Astrocyte (in vitro differentiated cells and primary cell): ENCODE results near the gene PLN. TPM values are rescaled to one million over a fixed set of nuclear protein-coding genes. Genes with fewer than 3 reads are reported as not detected.
A peak's percentile ranks its signal among the peaks of the same experiment; 100 is the strongest.

Experiments used
- DNase-seq: peaks from one replicate; pipeline ENCODE4 v3.0.0-alpha.2; 2010; ENCODE audit warnings: low read depth
- FAIRE-seq: peaks from 2 replicates; lab custom pipeline; 2011; peaks lifted over from hg19 to GRCh38; lab: Jason Lieb, UNC
- H2AFZ ChIP-seq: 2 replicates; pipeline ENCODE4 v1.6.0; 2012; ENCODE audit warnings: low read depth, low read length, inconsistent platforms
- H3K27ac ChIP-seq: 2 replicates; pipeline ENCODE4 v1.5.1; 2011; ENCODE audit warnings: low read depth, low read length, inconsistent platforms
- H3K27me3 ChIP-seq: 2 replicates; pipeline ENCODE4 v1.6.0; 2011; ENCODE audit warnings: low read length, inconsistent platforms; ENCODE audit not compliant: insufficient read depth
- H3K36me3 ChIP-seq: 2 replicates; pipeline ENCODE4 v1.5.1; 2011; ENCODE audit warnings: low read length, inconsistent platforms; ENCODE audit not compliant: insufficient read depth
- H3K4me1 ChIP-seq: 2 replicates; pipeline ENCODE4 v1.5.1; 2011; ENCODE audit warnings: low read length, inconsistent platforms; ENCODE audit not compliant: insufficient read depth
- H3K4me2 ChIP-seq: 2 replicates; pipeline ENCODE4 v1.6.0; 2012; ENCODE audit warnings: low read length, inconsistent platforms
- H3K4me3 ChIP-seq: 2 replicates; pipeline ENCODE4 v1.5.1; 2011; ENCODE audit warnings: low read depth, mild to moderate bottlenecking, low read length, inconsistent platforms; ENCODE audit not compliant: insufficient read depth
- H3K79me2 ChIP-seq: 2 replicates; pipeline ENCODE4 v1.6.0; 2012; ENCODE audit warnings: mild to moderate bottlenecking, low read length, inconsistent platforms; ENCODE audit not compliant: insufficient read depth
- H3K9ac ChIP-seq: 2 replicates; pipeline ENCODE4 v1.6.0; 2012; ENCODE audit warnings: mild to moderate bottlenecking, low read length, inconsistent platforms
- H3K9me3 ChIP-seq: 2 replicates; pipeline ENCODE4 v1.5.1; 2012; ENCODE audit warnings: low read depth, mild to moderate bottlenecking, low read length, inconsistent platforms; ENCODE audit not compliant: insufficient read depth
- H4K20me1 ChIP-seq: 2 replicates; pipeline ENCODE4 v1.6.0; 2012; ENCODE audit warnings: low read length, inconsistent platforms; ENCODE audit not compliant: insufficient read depth
- H3K27ac Mint-ChIP-seq: one replicate; pipeline ENCODE4 v1.8.0; 2021; ENCODE audit warnings: mild to moderate bottlenecking, mixed read lengths; ENCODE audit not compliant: unreplicated experiment
- H3K27me3 Mint-ChIP-seq: one replicate; pipeline ENCODE4 v1.8.0; 2021; ENCODE audit warnings: low read depth, mixed read lengths; ENCODE audit not compliant: unreplicated experiment
- H3K36me3 Mint-ChIP-seq: one replicate; pipeline ENCODE4 v1.8.0; 2021; ENCODE audit warnings: low read depth, mixed read lengths; ENCODE audit not compliant: unreplicated experiment
- H3K4me1 Mint-ChIP-seq: one replicate; pipeline ENCODE4 v1.8.0; 2021; ENCODE audit warnings: low read depth, mixed read lengths; ENCODE audit not compliant: unreplicated experiment
- H3K4me3 Mint-ChIP-seq: one replicate; pipeline ENCODE4 v1.8.0; 2021; ENCODE audit warnings: mild to moderate bottlenecking, moderate library complexity, mixed read lengths; ENCODE audit not compliant: unreplicated experiment
- H3K9me3 Mint-ChIP-seq: one replicate; pipeline ENCODE4 v1.8.0; 2021; ENCODE audit warnings: mild to moderate bottlenecking, mixed read lengths; ENCODE audit not compliant: unreplicated experiment
- CTCF ChIP-seq: IDR thresholded peaks from 2 replicates; pipeline ENCODE4 v1.5.1; 2011; ENCODE audit warnings: low read depth, mild to moderate bottlenecking, inconsistent platforms, low read length, moderate library complexity; ENCODE audit not compliant: insufficient read depth
- EZH2 ChIP-seq: IDR thresholded peaks from 2 replicates; pipeline ENCODE4 v1.6.1; 2012; ENCODE audit warnings: mild to moderate bottlenecking, low read length, inconsistent platforms; ENCODE audit not compliant: insufficient read depth
- total RNA-seq: library from RNA; stranded (reverse); gene quantifications from 2 replicates; pipeline ENCODE4 v1.2.1, GENCODE V29; 2021

Gene PLN
- total RNA-seq, 1 donor from 2014 or later, result not detected

- H3K4me2 ChIP-seq, result no peak overlapping the region
- FAIRE-seq (no peak), DNase-seq (no peak)
- H3K9me3 ChIP-seq, result no peaks in the 10 kb centered on the region
- no peak overlapping the region for H3K27ac ChIP-seq
- H3K79me2 ChIP-seq, result no peaks in the 10 kb centered on the region
- no peaks in the 10 kb centered on the region for H3K4me1 ChIP-seq
- H2AFZ ChIP-seq, result no peak overlapping the region
- no peak overlapping the region for H3K4me3 Mint-ChIP-seq
- H4K20me1 ChIP-seq, result peaks cover 6% of the 10 kb centered on the region
- H3K4me1 Mint-ChIP-seq, result peaks cover 10% of the 10 kb centered on the region
- no peaks in the 10 kb centered on the region for H3K27me3 Mint-ChIP-seq
- TF ChIP-seq CTCF (no peak), EZH2 (no peak)
- peaks cover 17% of the 10 kb centered on the region for H3K36me3 Mint-ChIP-seq
- H3K27ac Mint-ChIP-seq, result no peak overlapping the region
- peaks cover 6% of the 10 kb centered on the region for H3K36me3 ChIP-seq
- H3K9ac ChIP-seq, result no peak overlapping the region
- no peak overlapping the region for H3K4me3 ChIP-seq
- no peaks in the 10 kb centered on the region for H3K27me3 ChIP-seq
- peaks cover under 1% of the 10 kb centered on the region for H3K9me3 Mint-ChIP-seq
Measured at GRCh38 chr6:118505656-118506055, 42.4 kb upstream of the PLN start.

- Mint-ChIP-seq H3K27ac (no peak overlapping the region), H3K27me3 (no peaks in the 10 kb centered on the region), H3K4me3 (no peak overlapping the region), H3K36me3 (peaks cover 17% of the 10 kb centered on the region), H3K9me3 (no peaks in the 10 kb centered on the region), H3K4me1 (peaks cover 10% of the 10 kb centered on the region)
- H4K20me1 ChIP-seq, result peaks cover 7% of the 10 kb centered on the region
- no peaks in the 10 kb centered on the region for H3K79me2 ChIP-seq
- peaks cover 6% of the 10 kb centered on the region for H3K36me3 ChIP-seq
- H3K9ac ChIP-seq, result no peak overlapping the region
- no peak overlapping the region for H3K27ac ChIP-seq
- no peaks in the 10 kb centered on the region for H3K9me3 ChIP-seq
- no peak overlapping the region for H3K4me2 ChIP-seq
- FAIRE-seq, result no peak
- TF ChIP-seq EZH2 (no peak), CTCF (no peak)
- peak; percentile 24 for DNase-seq
- H3K27me3 ChIP-seq, result no peaks in the 10 kb centered on the region
- H3K4me1 ChIP-seq, result no peaks in the 10 kb centered on the region
- H2AFZ ChIP-seq, result no peak overlapping the region
- no peak overlapping the region for H3K4me3 ChIP-seq
Measured at GRCh38 chr6:118506071-118506638, 41.9 kb upstream of the PLN start.

- H3K4me2 ChIP-seq, result no peak overlapping the region
- H3K36me3 Mint-ChIP-seq, result peaks cover 4% of the 10 kb centered on the region
- H3K9me3 Mint-ChIP-seq, result no peaks in the 10 kb centered on the region
- H3K4me1 ChIP-seq, result no peaks in the 10 kb centered on the region
- FAIRE-seq, result no peak
- no peak overlapping the region for H3K4me3 Mint-ChIP-seq
- no peak overlapping the region for H3K4me3 ChIP-seq
- DNase-seq, result no peak
- H3K27ac Mint-ChIP-seq, result no peak overlapping the region
- peaks cover 6% of the 10 kb centered on the region for H3K79me2 ChIP-seq
- peaks cover 3% of the 10 kb centered on the region for H3K4me1 Mint-ChIP-seq
- H2AFZ ChIP-seq, result no peak overlapping the region
- H3K27me3 ChIP-seq, result no peaks in the 10 kb centered on the region
- H4K20me1 ChIP-seq, result peaks cover 21% of the 10 kb centered on the region
- H3K9me3 ChIP-seq, result no peaks in the 10 kb centered on the region
- TF ChIP-seq EZH2 (no peak), CTCF (no peak)
- no peak overlapping the region for H3K9ac ChIP-seq
- H3K27ac ChIP-seq, result no peak overlapping the region
- peaks cover 3% of the 10 kb centered on the region for H3K36me3 ChIP-seq
- H3K27me3 Mint-ChIP-seq, result no peaks in the 10 kb centered on the region
Measured at GRCh38 chr6:118507636-118508035, 40.5 kb upstream of the PLN start.
